GM23338 (cell line): ENCODE results near the gene MIPEP. TPM values are rescaled to one million over a fixed set of nuclear protein-coding genes. Genes with fewer than 3 reads are reported as not detected.

Source experiments
- ATAC-seq: fragments of 200-7000 bp; cut with Tn5 transposase; 3 replicates; pipeline ENCODE4 v1.9.1; 2020
- DNase-seq: peaks from one replicate; pipeline ENCODE4 v3.0.0-alpha.2; 2015; ENCODE audit warnings: low spot score
- H2AFZ ChIP-seq: fragments of 200-600 bp; sonication (generic); 2 replicates; pipeline ENCODE4 v1.8.0; 2016; ENCODE audit warnings: antibody characterized with exemption, mild to moderate bottlenecking, moderate library complexity
- H3F3A ChIP-seq: fragments of 200-600 bp; sonication (generic); replicated peaks from 2 replicates; pipeline ENCODE4 v1.8.0; 2017; ENCODE audit warnings: antibody characterized with exemption, mixed run types, low read depth
- H3K27ac ChIP-seq: fragments of 200-600 bp; sonication (generic); 2 replicates; pipeline ENCODE4 v1.6.1; 2016; ENCODE audit warnings: low read depth
- H3K27me3 ChIP-seq: fragments of 200-600 bp; sonication (generic); 2 replicates; pipeline ENCODE4 v1.8.0; 2016; ENCODE audit warnings: mild to moderate bottlenecking, mixed run types, moderate library complexity; ENCODE audit not compliant: insufficient read depth
- H3K36me3 ChIP-seq: fragments of 200-600 bp; sonication (generic); 2 replicates; pipeline ENCODE4 v1.8.0; 2016; ENCODE audit warnings: mild to moderate bottlenecking; ENCODE audit not compliant: insufficient read depth
- H3K4me1 ChIP-seq: fragments of 200-600 bp; sonication (generic); 2 replicates; pipeline ENCODE4 v1.8.0; 2016; ENCODE audit warnings: mild to moderate bottlenecking, moderate library complexity; ENCODE audit not compliant: insufficient read depth
- H3K4me2 ChIP-seq: fragments of 200-600 bp; sonication (generic); 2 replicates; pipeline ENCODE4 v1.7.1; 2017; ENCODE audit warnings: mixed run types
- H3K4me3 ChIP-seq: fragments of 200-600 bp; sonication (generic); 2 replicates; pipeline ENCODE4 v1.6.1; 2016; ENCODE audit warnings: mixed run types
- H3K79me2 ChIP-seq: fragments of 200-600 bp; sonication (generic); replicated peaks from 2 replicates; pipeline ENCODE4 v1.8.0; 2017; ENCODE audit warnings: mild to moderate bottlenecking; ENCODE audit not compliant: insufficient read depth
- H3K9me2 ChIP-seq: fragments of 200-600 bp; sonication (generic); 2 replicates; pipeline ENCODE4 v1.8.0; 2017; ENCODE audit not compliant: insufficient read depth
- H4K20me1 ChIP-seq: fragments of 200-600 bp; sonication (generic); replicated peaks from 2 replicates; pipeline ENCODE4 v1.8.0; 2017; ENCODE audit warnings: mild to moderate bottlenecking; ENCODE audit not compliant: insufficient read depth
- H3K27ac Mint-ChIP-seq: 2 replicates; pipeline ENCODE4 v1.8.0; 2020; ENCODE audit warnings: inconsistent platforms, mild to moderate bottlenecking, moderate library complexity, mixed read lengths
- H3K27me3 Mint-ChIP-seq: 3 replicates; pipeline ENCODE4 v1.8.0; 2022; ENCODE audit warnings: low read depth, mild to moderate bottlenecking, moderate library complexity, mixed read lengths, inconsistent platforms; ENCODE audit not compliant: insufficient read depth, poor library complexity
- H3K36me3 Mint-ChIP-seq: 3 replicates; pipeline ENCODE4 v1.8.0; 2021; ENCODE audit warnings: low read depth, mild to moderate bottlenecking, inconsistent platforms, moderate library complexity, mixed read lengths
- H3K4me1 Mint-ChIP-seq: 3 replicates; pipeline ENCODE4 v1.8.0; 2020; ENCODE audit warnings: mild to moderate bottlenecking, inconsistent platforms, mixed read lengths
- H3K4me3 Mint-ChIP-seq: 3 replicates; pipeline ENCODE4 v1.8.0; 2021; ENCODE audit warnings: moderate library complexity, mild to moderate bottlenecking, inconsistent platforms, mixed read lengths
- H3K9me3 Mint-ChIP-seq: 3 replicates; pipeline ENCODE4 v1.8.0; 2020; ENCODE audit warnings: moderate library complexity, mild to moderate bottlenecking, inconsistent platforms, mixed read lengths
- CREB1 ChIP-seq: fragments of 250-450 bp; sonication (Bioruptor Pico); IDR thresholded peaks from 2 replicates; pipeline ENCODE4 v1.5.0; 2020; ENCODE audit warnings: low read depth, mild to moderate bottlenecking, moderate library complexity
- CTCF ChIP-seq, 2 experiments: fragments of 200-600 bp in 1 of 2; sonication (generic) in 1 of 2; conservative IDR thresholded peaks; 2 replicates each; pipeline versions ENCODE4 v1.5.1 to v1.6.1; 2016 to 2017; ENCODE audit warnings: antibody characterized with exemption in 2 of 2, low read depth in 2 of 2, mild to moderate bottlenecking in 2 of 2, moderate library complexity in 1 of 2
- ETS1 ChIP-seq: IDR thresholded peaks from 2 replicates; pipeline ENCODE4 v1.6.1; 2016; ENCODE audit warnings: antibody characterized with exemption
- EZH2 ChIP-seq: fragments of 200-600 bp; sonication (generic); IDR thresholded peaks from one replicate; pipeline ENCODE4 v1.8.0; 2017; ENCODE audit warnings: antibody characterized with exemption, mild to moderate bottlenecking, low read depth; ENCODE audit not compliant: unreplicated experiment
- EZH2phosphoT487 ChIP-seq: fragments of 200-600 bp; sonication (generic); IDR thresholded peaks from one replicate; pipeline ENCODE4 v1.8.1; 2018; ENCODE audit warnings: antibody characterized with exemption; ENCODE audit not compliant: unreplicated experiment
- JUNB ChIP-seq: IDR thresholded peaks from one replicate; pipeline ENCODE4 v1.6.1; 2016; ENCODE audit warnings: antibody characterized with exemption; ENCODE audit not compliant: unreplicated experiment
- NANOG ChIP-seq: IDR thresholded peaks from 2 replicates; pipeline ENCODE4 v1.6.1; 2016; ENCODE audit warnings: antibody characterized with exemption, borderline replicate concordance
- POLR2AphosphoS5 ChIP-seq: IDR thresholded peaks from 2 replicates; pipeline ENCODE4 v1.6.1; 2016; ENCODE audit warnings: antibody characterized with exemption, low read depth
- STAT1 ChIP-seq: IDR thresholded peaks from one replicate; pipeline ENCODE4 v1.6.1; 2016; ENCODE audit warnings: antibody characterized with exemption; ENCODE audit not compliant: unreplicated experiment
- ZNF114 ChIP-seq: fragments of 250-450 bp; sonication (Bioruptor Pico); IDR thresholded peaks from 2 replicates; pipeline ENCODE4 v1.5.0; 2020; ENCODE audit warnings: mild to moderate bottlenecking, moderate library complexity
- ZNF331 ChIP-seq: fragments of 250-450 bp; sonication (Bioruptor Pico); IDR thresholded peaks from 2 replicates; pipeline ENCODE4 v1.5.0; 2020; ENCODE audit warnings: low read depth, mild to moderate bottlenecking, moderate library complexity
- polyA plus RNA-seq: library from polyadenylated mRNA; unstranded; fragments of >200 nt; fragmentation: Nextera tagmentation; extraction: Ambion mirVana; gene quantifications from 2 replicates; pipeline ENCODE4 v1.2.1, GENCODE V29; 2016
- total RNA-seq: library from RNA; depleted of rRNA; stranded (reverse); fragments of >200 nt; shearing (Covaris generic); gene quantifications from 2 replicates; pipeline ENCODE4 v1.2.3, GENCODE V29; 2014

Gene MIPEP
- total and polyA plus RNA-seq, 2 experiments from 2014 or later: 20.8 to 22.5 TPM

- no peak for DNase-seq
- Histone ChIP-seq H3K36me3 (0 out of 2 replicates have a peak, but pooled peaks cover 4% of the 10 kb centered on the region), H2AFZ (no peak overlapping the region), H3F3A (no peaks in the 10 kb centered on the region), H4K20me1 (no peaks in the 10 kb centered on the region), H3K4me2 (no peak overlapping the region), H3K27me3 (no peaks in the 10 kb centered on the region), H3K4me3 (no peak overlapping the region), H3K27ac (no peak overlapping the region), H3K9me2 (no peaks in the 10 kb centered on the region), H3K79me2 (no peaks in the 10 kb centered on the region), H3K4me1 (peaks cover 2% of the 10 kb centered on the region; the same call in 1 of the 2 replicates)
- ATAC-seq: no peak
- Mint-ChIP-seq H3K4me1 (peaks cover 9% of the 10 kb centered on the region; the same call in 2 of the 3 replicates), H3K36me3 (peaks cover 23% of the 10 kb centered on the region), H3K9me3 (peaks cover 10% of the 10 kb centered on the region; the same call in 2 of the 3 replicates), H3K27me3 (peaks cover 3% of the 10 kb centered on the region), H3K27ac (no peak overlapping the region), H3K4me3 (no peak overlapping the region)
- TF ChIP-seq NANOG (no peak), ZNF114 (no peak), EZH2phosphoT487 (no peak), STAT1 (no peak), EZH2 (no peak), POLR2AphosphoS5 (no peak), CTCF (conservative IDR thresholded peaks at IDR 0.05; ENCODE audit: low read depth in 2 of 2) (no peak), JUNB (no peak)
These were observed 64.8 kb downstream of the MIPEP start for GRCh38 chr13:23824371-23824770.

GRCh38 chr13:23822252-23822824 is 66.9 kb downstream of the MIPEP start:
- peaks cover 5% of the 10 kb centered on the region; the same call in 2 of the 3 replicates for H3K9me3 Mint-ChIP-seq
- ATAC-seq (no peak), DNase-seq (no peak)
- Histone ChIP-seq H2AFZ (no peak overlapping the region), H3F3A (no peaks in the 10 kb centered on the region), H4K20me1 (no peaks in the 10 kb centered on the region), H3K4me3 (no peak overlapping the region), H3K36me3 (no peaks in the 10 kb centered on the region), H3K27me3 (no peaks in the 10 kb centered on the region), H3K4me1 (peaks cover 2% of the 10 kb centered on the region; the same call in 1 of the 2 replicates), H3K9me2 (no peaks in the 10 kb centered on the region), H3K27ac (no peak overlapping the region), H3K79me2 (no peaks in the 10 kb centered on the region), H3K4me2 (no peak overlapping the region)
- H3K27ac Mint-ChIP-seq: no peak overlapping the region
- peaks cover 9% of the 10 kb centered on the region; the same call in 2 of the 3 replicates for H3K4me1 Mint-ChIP-seq
- no peak overlapping the region for H3K4me3 Mint-ChIP-seq
- H3K36me3 Mint-ChIP-seq: peaks cover 17% of the 10 kb centered on the region
- H3K27me3 Mint-ChIP-seq: peaks cover 3% of the 10 kb centered on the region
- TF ChIP-seq NANOG (no peak), JUNB (no peak), ETS1 (no peak), POLR2AphosphoS5 (no peak), ZNF331 (CRISPR knock-in tag) (no peak), ZNF114 (no peak), CREB1 (CRISPR knock-in tag) (no peak), CTCF (conservative IDR thresholded peaks at IDR 0.05; ENCODE audit: low read depth in 2 of 2) (no peak)
